HG03097 (cell line): ENCODE results near the gene CBLL1.

Experiments used
- ATAC-seq: cut with Tn5 transposase; IDR thresholded peaks from one replicate; pipeline ENCODE4 v1.9.1; 2021; ENCODE audit not compliant: unreplicated experiment, low FRiP score

CBLL1 gene

GRCh38 chr7:107742678-107743566 is 1.0 kb upstream of the CBLL1 start:
- ATAC-seq: peak; percentile 36

- peak; percentile 23 for ATAC-seq
These were observed 406 bp downstream of the CBLL1 start for GRCh38 chr7:107744345-107744750.

- ATAC-seq: no peak
These were observed 2.1 kb downstream of the CBLL1 start for GRCh38 chr7:107746006-107746405.

- no peak for ATAC-seq
These were observed 7.2 kb downstream of the CBLL1 start for GRCh38 chr7:107751113-107751512.

- no peak for ATAC-seq
These were observed 10.7 kb downstream of the CBLL1 start for GRCh38 chr7:107754642-107755041.

GRCh38 chr7:107758667-107759066 is 14.7 kb downstream of the CBLL1 start:
- no peak for ATAC-seq

GRCh38 chr7:107767391-107767790 is 23.4 kb downstream of the CBLL1 start:
- ATAC-seq: no peak

- no peak for ATAC-seq
These were observed 24.3 kb downstream of the CBLL1 start for GRCh38 chr7:107768263-107768662.

- no peak for ATAC-seq
These were observed 29.1 kb downstream of the CBLL1 start for GRCh38 chr7:107773027-107773426.

GRCh38 chr7:107777702-107778101 is 33.8 kb downstream of the CBLL1 start:
- ATAC-seq: no peak

- ATAC-seq: no peak
These were observed 34.3 kb downstream of the CBLL1 start for GRCh38 chr7:107778283-107778682.

- no peak for ATAC-seq
These were observed 35.7 kb downstream of the CBLL1 start for GRCh38 chr7:107779647-107780099.

- ATAC-seq: no peak
These were observed 38.4 kb downstream of the CBLL1 start for GRCh38 chr7:107782374-107782773.

- ATAC-seq: no peak
These were observed 39.7 kb downstream of the CBLL1 start for GRCh38 chr7:107783648-107784047.

- no peak for ATAC-seq
These were observed 41.2 kb downstream of the CBLL1 start for GRCh38 chr7:107785170-107785569.

- no peak for ATAC-seq
These were observed 42.0 kb downstream of the CBLL1 start for GRCh38 chr7:107785926-107786325.

GRCh38 chr7:107788216-107788615 is 44.3 kb downstream of the CBLL1 start:
- ATAC-seq: no peak

- no peak for ATAC-seq
These were observed 44.7 kb downstream of the CBLL1 start for GRCh38 chr7:107788662-107789061.

- ATAC-seq: no peak
These were observed 45.7 kb downstream of the CBLL1 start for GRCh38 chr7:107789647-107790046.

GRCh38 chr7:107792364-107792763 is 48.4 kb downstream of the CBLL1 start:
- no peak for ATAC-seq

- no peak for ATAC-seq
These were observed 55.8 kb downstream of the CBLL1 start for GRCh38 chr7:107799647-107800264.
